Neural cell (in vitro differentiated cells): Measurements from ENCODE around the gene UTS2.

Source experiments
- EZH2 ChIP-seq: fragments of 200-600, 300-800 bp; shearing (Covaris generic), sonication (generic); IDR thresholded peaks from 2 replicates; pipeline ENCODE4 v1.6.1; 2014; ENCODE audit warnings: antibody characterized with exemption, low read length, borderline replicate concordance, mild to moderate bottlenecking; ENCODE audit not compliant: insufficient read depth, poor library complexity, severe bottlenecking
- TF ChIP-seq, protein P1 (sequence below): fragments of 450-650 bp; IDR thresholded peaks from 2 replicates; pipeline ENCODE4 v1.5.1; 2014; ENCODE audit warnings: antibody characterized with exemption, mild to moderate bottlenecking, moderate library complexity; ENCODE audit not compliant: poor library complexity, severe bottlenecking

DNA sequence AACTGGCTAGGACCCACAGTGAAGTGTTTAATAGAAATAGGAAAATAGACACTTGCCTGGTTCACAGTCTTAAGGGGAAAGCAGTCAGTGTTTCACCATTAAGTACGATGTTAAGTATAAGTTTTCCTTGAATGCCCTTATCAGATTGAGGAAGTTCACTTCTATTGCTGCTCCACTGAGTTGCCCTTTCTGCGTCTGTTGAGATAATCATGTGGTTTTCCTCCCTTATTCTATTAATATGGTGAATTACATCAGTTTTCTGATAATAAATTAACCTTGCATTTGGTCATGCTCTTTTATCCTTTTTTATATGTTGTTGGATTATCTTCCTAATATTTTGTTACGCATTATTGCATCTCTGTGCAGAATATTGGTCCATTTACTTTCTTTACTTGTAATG lies 21.4 kb downstream of the UTS2 start:
- no peak for TF ChIP-seq EZH2
- TF ChIP-seq, protein P1, sequence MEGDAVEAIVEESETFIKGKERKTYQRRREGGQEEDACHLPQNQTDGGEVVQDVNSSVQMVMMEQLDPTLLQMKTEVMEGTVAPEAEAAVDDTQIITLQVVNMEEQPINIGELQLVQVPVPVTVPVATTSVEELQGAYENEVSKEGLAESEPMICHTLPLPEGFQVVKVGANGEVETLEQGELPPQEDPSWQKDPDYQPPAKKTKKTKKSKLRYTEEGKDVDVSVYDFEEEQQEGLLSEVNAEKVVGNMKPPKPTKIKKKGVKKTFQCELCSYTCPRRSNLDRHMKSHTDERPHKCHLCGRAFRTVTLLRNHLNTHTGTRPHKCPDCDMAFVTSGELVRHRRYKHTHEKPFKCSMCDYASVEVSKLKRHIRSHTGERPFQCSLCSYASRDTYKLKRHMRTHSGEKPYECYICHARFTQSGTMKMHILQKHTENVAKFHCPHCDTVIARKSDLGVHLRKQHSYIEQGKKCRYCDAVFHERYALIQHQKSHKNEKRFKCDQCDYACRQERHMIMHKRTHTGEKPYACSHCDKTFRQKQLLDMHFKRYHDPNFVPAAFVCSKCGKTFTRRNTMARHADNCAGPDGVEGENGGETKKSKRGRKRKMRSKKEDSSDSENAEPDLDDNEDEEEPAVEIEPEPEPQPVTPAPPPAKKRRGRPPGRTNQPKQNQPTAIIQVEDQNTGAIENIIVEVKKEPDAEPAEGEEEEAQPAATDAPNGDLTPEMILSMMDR: no peak
